GM13977 (cell line): ENCODE data around the gene RALGAPA2.

Experiments used
- DNase-seq: peaks from one replicate; pipeline ENCODE4 v3.0.0; 2012; ENCODE audit warnings: low spot score
- in situ Hi-C: fragments of 300-500 bp; cut with MboI; formaldehyde crosslinking; loops from one replicate; pipeline ENCODE4 v1.12.0; 2022; ENCODE audit warnings: low sequenced_read_pairs, low pct_unique_long_range_greater_than_20kb, mixed read lengths, inconsistent platforms; ENCODE audit not compliant: unreplicated experiment
- TF ChIP-seq, protein P1 (sequence below): IDR thresholded peaks from 2 replicates; pipeline ENCODE4 v1.5.1; 2012; ENCODE audit warnings: mild to moderate bottlenecking, control low read depth; ENCODE audit not compliant: insufficient read depth; ENCODE audit errors: extremely low read depth, missing control alignments

RALGAPA2 gene

DNA sequence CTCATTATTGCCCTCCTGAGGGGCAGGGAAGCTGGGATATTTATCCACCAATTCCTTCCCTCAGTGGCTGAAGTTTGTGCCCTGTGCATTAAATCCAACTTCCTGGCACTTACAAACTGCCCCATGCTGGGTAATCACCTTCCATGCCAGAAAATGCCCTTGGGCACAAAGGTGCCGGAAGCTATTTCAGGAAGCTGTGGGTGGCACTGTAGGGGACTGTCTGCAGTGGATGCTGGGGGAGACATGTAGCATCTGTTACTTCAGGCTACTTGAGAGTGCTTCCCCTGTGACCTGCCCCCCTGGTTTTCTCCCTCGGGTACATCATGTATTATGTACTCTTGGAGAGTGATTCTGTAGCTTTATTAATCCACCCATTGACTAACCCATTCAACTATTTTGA, 24.7 kb upstream of the RALGAPA2 start:
- in situ Hi-C loops = no loop called here
- DNase-seq = no peak
- TF ChIP-seq, protein P1, sequence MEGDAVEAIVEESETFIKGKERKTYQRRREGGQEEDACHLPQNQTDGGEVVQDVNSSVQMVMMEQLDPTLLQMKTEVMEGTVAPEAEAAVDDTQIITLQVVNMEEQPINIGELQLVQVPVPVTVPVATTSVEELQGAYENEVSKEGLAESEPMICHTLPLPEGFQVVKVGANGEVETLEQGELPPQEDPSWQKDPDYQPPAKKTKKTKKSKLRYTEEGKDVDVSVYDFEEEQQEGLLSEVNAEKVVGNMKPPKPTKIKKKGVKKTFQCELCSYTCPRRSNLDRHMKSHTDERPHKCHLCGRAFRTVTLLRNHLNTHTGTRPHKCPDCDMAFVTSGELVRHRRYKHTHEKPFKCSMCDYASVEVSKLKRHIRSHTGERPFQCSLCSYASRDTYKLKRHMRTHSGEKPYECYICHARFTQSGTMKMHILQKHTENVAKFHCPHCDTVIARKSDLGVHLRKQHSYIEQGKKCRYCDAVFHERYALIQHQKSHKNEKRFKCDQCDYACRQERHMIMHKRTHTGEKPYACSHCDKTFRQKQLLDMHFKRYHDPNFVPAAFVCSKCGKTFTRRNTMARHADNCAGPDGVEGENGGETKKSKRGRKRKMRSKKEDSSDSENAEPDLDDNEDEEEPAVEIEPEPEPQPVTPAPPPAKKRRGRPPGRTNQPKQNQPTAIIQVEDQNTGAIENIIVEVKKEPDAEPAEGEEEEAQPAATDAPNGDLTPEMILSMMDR = no peak

DNA sequence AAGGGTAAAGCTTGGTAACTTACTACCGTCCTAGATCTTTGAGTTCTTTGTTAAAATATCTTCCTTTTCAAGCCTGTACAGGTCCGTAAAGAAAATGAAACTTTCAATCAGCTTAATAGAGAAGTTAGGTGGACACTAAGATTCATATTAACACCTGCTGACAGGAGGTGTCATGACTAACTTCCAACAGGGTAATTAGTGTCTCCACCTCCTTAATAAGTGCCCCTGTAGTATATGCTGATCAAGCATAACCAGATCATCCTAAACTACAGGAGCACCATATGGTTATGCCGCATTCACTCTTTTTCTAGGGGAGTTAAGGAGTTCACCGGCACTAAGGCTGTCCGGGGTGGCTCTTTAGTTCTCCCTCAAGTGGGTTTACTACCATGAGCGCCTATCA, 23.9 kb upstream of the RALGAPA2 start:
- DNase-seq = no peak
- TF ChIP-seq, protein P1 = no peak
- in situ Hi-C loops = no loop called here

DNA sequence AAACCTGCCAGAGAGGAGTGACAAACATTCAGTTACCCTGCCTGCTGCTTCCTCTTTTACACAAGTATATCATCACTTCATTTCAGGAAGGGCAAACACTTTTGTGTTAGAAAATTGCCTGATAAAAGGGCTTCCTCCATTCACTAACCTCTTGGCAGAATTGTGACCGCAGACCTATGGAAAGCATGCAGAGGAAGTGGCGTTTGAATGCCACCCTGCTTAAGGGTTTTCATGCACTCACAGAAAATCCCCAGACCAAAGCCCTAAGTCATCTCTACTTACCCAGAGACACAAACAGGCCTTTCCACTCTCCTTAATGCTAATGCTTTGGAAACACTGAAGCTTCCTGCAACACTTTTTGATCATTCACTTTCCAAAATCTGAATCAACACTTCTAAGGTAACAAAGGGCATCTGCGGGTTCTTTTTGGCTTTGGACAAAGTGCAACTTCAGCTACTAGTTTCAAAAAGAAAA, 22.1 kb upstream of the RALGAPA2 start:
- no peak for DNase-seq
- in situ Hi-C loops = no loop called here
- TF ChIP-seq, protein P1 = no peak

DNA sequence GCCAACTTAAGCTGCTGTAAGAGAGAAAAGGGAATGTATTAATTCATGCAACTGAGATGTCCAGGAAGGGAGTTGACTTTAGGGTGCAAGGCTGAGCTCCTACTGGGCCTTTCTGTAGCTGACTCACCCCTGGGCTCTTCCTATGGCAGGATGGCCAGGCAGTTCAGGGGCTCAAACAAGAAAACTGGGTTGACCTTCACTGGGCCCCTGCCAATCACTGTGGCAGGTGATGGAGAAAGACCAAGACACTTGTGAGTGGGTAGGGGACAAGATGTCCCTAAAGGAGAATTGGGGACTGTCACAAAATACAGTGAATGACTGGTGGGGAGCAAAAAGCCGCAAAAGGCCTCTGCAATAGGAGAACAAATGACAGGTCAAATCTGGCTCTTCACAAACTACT, 21.5 kb upstream of the RALGAPA2 start:
- TF ChIP-seq, protein P1 = no peak
- in situ Hi-C loops = no loop called here
- no peak for DNase-seq

DNA sequence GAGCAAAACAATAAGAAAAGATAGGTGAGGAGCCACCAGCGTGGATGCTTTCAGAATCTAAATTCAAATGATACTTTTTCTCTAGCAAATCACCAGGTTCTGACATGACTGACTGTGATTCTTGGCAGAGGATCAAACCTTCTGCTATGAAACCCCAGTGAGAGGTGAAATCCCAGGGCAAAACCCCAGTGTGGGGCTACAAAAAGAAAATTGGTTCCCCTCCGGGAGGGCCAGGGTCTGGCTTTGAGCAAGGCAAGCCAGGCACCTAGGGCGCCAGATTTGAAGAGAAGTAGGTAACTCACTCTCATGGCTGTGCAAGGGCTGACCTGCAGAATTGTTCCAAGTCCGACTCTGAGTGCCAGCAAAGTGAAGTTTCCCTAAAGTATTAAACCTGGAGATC, 20.2 kb upstream of the RALGAPA2 start:
- TF ChIP-seq, protein P1 = no peak
- no peak for DNase-seq
- in situ Hi-C loops = no loop called here

DNA sequence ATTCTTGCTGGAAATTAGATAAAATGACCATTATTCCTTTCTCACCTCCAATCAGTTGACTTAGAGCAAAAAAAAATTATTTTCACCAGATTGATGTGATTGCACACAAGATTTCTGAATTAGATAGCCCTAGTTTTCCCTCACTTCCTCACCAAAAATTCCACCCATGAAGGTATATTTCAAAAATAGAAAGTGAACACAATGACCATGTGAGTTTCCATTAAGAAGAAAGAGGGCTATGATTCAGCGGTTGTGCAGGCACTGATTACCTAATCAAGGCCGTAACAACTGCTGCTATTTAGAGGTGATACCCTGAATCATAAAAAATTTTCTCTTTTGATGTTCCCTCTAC, 19.5 kb upstream of the RALGAPA2 start:
- TF ChIP-seq, protein P1 = no peak
- DNase-seq = no peak
- in situ Hi-C loops = no loop called here
